PC-3 (cell line): ENCODE data around the gene PPARG.

Source experiments
- EZH2 ChIP-seq: fragments of 300-600 bp; sonication (generic); IDR thresholded peaks from one replicate; pipeline ENCODE4 v1.6.1; 2017; ENCODE audit warnings: antibody characterized with exemption, mild to moderate bottlenecking, low read length; ENCODE audit not compliant: unreplicated experiment
- TF ChIP-seq, protein P1 (sequence below): fragments of 300-600 bp; sonication (generic); conservative IDR thresholded peaks from 2 replicates; pipeline ENCODE4 v1.5.1; 2017; ENCODE audit warnings: antibody characterized with exemption, low read depth, mild to moderate bottlenecking, low read length

DNA sequence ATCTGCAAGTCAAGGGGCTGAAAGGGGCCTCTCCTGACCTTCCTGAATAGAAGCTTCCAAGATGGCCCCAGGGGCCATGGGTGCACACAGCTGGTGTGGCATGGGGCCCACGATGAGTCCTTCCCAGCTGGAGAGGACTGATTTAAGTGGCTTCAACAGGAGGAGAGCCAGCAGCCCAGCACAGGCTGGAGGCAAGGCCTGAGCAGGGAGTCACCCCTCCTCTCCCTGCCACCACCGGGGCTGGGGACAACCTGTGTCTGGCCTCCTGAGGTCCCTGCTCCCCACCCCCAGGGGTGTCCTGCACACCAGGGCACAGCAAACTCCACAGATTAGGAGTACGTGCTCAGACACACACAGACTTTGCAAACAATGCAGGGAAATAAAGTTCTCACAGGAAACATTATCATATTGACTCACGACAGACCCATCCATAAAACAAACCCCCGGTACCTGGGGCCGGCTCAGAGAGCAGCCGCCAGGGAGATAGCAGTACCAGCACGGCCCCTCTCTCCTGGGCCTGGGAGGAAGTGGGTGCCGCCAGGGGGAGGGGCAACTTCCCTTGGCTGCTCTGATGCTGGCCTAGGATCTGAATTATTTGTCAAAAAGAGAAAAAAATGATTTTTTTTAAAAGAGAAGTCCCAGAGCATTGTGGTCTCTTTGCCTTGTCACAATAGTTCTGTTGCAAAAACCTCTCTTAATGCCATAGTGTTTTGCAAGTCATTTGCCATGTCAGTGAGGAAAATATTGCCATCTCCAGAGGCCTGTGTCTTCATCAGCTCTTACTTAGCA is 173.5 kb downstream of the PPARG start:
- TF ChIP-seq, protein P1, sequence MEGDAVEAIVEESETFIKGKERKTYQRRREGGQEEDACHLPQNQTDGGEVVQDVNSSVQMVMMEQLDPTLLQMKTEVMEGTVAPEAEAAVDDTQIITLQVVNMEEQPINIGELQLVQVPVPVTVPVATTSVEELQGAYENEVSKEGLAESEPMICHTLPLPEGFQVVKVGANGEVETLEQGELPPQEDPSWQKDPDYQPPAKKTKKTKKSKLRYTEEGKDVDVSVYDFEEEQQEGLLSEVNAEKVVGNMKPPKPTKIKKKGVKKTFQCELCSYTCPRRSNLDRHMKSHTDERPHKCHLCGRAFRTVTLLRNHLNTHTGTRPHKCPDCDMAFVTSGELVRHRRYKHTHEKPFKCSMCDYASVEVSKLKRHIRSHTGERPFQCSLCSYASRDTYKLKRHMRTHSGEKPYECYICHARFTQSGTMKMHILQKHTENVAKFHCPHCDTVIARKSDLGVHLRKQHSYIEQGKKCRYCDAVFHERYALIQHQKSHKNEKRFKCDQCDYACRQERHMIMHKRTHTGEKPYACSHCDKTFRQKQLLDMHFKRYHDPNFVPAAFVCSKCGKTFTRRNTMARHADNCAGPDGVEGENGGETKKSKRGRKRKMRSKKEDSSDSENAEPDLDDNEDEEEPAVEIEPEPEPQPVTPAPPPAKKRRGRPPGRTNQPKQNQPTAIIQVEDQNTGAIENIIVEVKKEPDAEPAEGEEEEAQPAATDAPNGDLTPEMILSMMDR, result no peak
- no peak for TF ChIP-seq EZH2
